Stimulated activated CD4-positive, alpha-beta T cell treated with anti-CD3 and anti-CD28 coated beads, Interleukin-4, amount 100 ng/mL, for 1 hour (primary cell): ENCODE measurements around the gene GIT2.
A peak's percentile ranks its signal among the peaks of the same experiment; 100 is the strongest.
"Not testable (repeated sequence)": the region's sequence is repeated elsewhere in the genome, so short reads cannot be mapped to it uniquely, and the experiment has no call there.

Experiments used
- DNase-seq: peaks from one replicate; pipeline ENCODE4 v3.0.0-alpha.2; 2020

The GIT2 gene

GRCh38 chr12:110004598-110004997 lies 8.4 kb upstream of the GIT2 start:
- DNase-seq: no peak

GRCh38 chr12:110002676-110003515 lies 6.7 kb upstream of the GIT2 start:
- no peak for DNase-seq

GRCh38 chr12:110001596-110001995 lies 5.4 kb upstream of the GIT2 start:
- DNase-seq: no peak

- DNase-seq: no peak
Observed at GRCh38 chr12:109999983-110000505, 3.9 kb upstream of the GIT2 start.

GRCh38 chr12:109999649-109999971 lies 3.4 kb upstream of the GIT2 start:
- DNase-seq: no peak

- DNase-seq: peak; percentile 79
Observed at GRCh38 chr12:109998904-109999648, 2.9 kb upstream of the GIT2 start, which contains the start of gene ANKRD13A. Gene ANKRD13A (plus strand): TSS chr12:109999430. CDS start chr12:109999689, 259 bp downstream.

- no peak for DNase-seq
Observed at GRCh38 chr12:109998241-109998903, 2.2 kb upstream of the GIT2 start.

GRCh38 chr12:109997393-109997792 lies 1.2 kb upstream of the GIT2 start:
- DNase-seq: no peak

GRCh38 chr12:109996483-109996853 lies 300 bp upstream of the GIT2 start:
- DNase-seq: no peak

- no peak for DNase-seq
Observed at GRCh38 chr12:109995361-109995685, 845 bp downstream of the GIT2 start.

GRCh38 chr12:109994401-109995175 lies 1.6 kb downstream of the GIT2 start:
- DNase-seq: no peak

GRCh38 chr12:109993091-109993490 lies 3.1 kb downstream of the GIT2 start:
- no peak for DNase-seq

- no peak for DNase-seq
Observed at GRCh38 chr12:109991586-109991985, 4.6 kb downstream of the GIT2 start.

- no peak for DNase-seq
Observed at GRCh38 chr12:109989380-109989779, 6.8 kb downstream of the GIT2 start.

- DNase-seq: no peak
Observed at GRCh38 chr12:109988903-109989302, 7.3 kb downstream of the GIT2 start.

GRCh38 chr12:109988274-109988673 lies 7.9 kb downstream of the GIT2 start:
- no peak for DNase-seq

- no peak for DNase-seq
Observed at GRCh38 chr12:109987615-109988014, 8.6 kb downstream of the GIT2 start.

- DNase-seq: not testable (repeated sequence)
Observed at GRCh38 chr12:109986236-109986635, 9.9 kb downstream of the GIT2 start.

- no peak for DNase-seq
Observed at GRCh38 chr12:109983432-109984142, 12.6 kb downstream of the GIT2 start.

GRCh38 chr12:109982210-109982609 lies 14.0 kb downstream of the GIT2 start:
- no peak for DNase-seq

- DNase-seq: peak; percentile 50
Observed at GRCh38 chr12:109981311-109981710, 14.9 kb downstream of the GIT2 start.

- DNase-seq: no peak
Observed at GRCh38 chr12:109972821-109973220, 23.3 kb downstream of the GIT2 start.
